GM19438 (cell line): ENCODE data around the gene LRRC28.

Source experiments
- ATAC-seq: cut with Tn5 transposase; IDR thresholded peaks from one replicate; pipeline ENCODE4 v1.9.1; 2021; ENCODE audit warnings: low read depth; ENCODE audit not compliant: unreplicated experiment

The LRRC28 gene

GRCh38 chr15:99248000-99248715 is 3.1 kb upstream of the LRRC28 start:
- no peak for ATAC-seq

GRCh38 chr15:99249270-99249841 is 1.9 kb upstream of the LRRC28 start, which contains the start of gene TTC23:
TSS of gene TTC23 (minus strand) at chr15:99249581. CDS start at chr15:99228712, 20,869 bp downstream.
- ATAC-seq = no peak

- no peak for ATAC-seq
Observed at GRCh38 chr15:99250001-99250400, 1.3 kb upstream of the LRRC28 start.

DNA sequence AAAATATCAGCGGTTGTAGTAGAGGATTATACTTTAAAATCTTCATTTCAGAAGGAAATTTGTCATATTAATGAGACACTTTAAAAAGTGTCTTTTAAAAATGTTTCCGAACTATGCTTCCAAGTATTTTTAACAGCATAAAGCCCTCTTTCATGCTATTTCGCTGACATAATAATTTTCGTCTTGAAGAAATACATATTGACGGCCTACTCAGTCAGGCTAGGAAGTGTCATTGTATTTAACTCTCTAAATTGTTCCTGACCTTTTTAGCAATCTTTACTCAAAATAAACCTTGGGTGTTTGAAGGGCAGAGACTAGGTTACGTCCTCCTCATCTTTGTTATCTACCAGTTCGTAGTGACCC is 806 bp upstream of the LRRC28 start:
- ATAC-seq = no peak

DNA sequence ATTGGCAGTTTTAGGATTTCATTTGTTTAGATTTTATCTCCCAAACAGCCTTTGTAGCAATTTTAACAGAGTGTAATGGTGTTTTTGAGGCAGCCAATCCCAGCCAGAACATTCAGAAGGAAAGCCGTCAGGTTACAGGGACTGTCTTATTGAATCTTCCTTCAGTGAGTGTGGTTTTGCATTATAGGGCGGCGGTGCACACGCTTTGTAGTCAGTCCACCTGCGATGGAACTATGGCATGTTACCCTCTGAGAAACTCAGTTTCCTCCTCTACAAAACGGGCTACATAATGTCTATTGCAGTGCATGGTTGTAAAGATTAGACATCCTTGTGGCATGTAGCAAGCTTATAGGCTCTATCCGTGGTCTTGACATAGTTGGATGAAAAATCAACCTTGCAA is 1.0 kb downstream of the LRRC28 start:
- no peak for ATAC-seq

DNA sequence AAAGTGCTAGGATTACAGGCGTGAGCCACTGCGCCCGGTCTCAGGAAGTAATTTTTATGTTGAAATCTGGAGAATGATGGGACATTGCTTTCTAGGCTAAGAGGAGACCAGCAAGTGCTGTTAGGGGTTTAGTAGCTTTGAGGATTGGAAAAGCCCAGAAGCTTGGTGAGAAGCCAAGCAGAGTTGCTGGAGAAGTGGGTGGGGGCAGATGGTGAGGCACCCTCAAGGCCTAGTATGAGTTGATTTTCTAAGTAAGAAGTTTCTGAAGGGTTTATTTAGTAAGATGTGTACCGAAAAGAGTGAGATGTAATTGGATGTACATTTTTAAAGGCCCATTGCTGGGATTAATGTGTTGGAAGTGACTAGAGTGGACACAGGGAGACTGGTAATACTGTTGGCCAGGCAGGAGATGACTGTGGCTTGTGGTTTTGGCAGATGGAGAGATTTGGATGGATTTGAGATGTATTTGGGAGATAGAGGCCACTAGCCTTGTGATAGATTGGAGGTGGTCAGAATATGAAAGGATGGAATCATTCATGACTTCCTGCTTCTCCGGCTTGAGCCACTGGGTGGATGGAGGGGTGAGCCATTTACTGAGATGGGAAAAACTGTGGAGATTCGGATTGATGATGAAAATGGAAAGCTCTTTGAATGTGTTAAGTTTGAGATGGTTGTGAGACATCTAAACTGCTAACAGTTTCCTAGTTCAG is 2.3 kb downstream of the LRRC28 start:
- ATAC-seq = no peak

- ATAC-seq = no peak
Observed at GRCh38 chr15:99257107-99257750, 5.9 kb downstream of the LRRC28 start.

DNA sequence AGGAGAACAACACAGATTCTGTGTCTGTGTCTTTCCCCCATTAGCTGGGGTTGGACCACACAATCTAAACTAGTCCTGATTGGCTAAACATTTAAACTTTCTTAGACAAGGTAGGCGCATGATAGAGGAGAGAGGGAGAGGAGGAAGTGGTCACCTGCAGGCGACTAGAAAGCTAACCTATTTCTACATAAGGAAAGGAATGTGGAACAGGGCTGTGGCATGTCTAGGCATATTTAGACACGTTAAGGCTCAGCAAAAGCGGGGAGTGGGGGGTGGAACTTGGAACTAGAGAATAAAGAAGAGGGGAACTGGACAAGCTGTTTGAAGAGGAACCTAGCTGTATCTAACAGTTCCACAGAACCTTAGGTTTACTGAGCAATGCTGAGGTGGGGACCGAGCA is 12.8 kb downstream of the LRRC28 start:
- ATAC-seq = no peak

- ATAC-seq = no peak
Observed at GRCh38 chr15:99265541-99266070, 14.3 kb downstream of the LRRC28 start.

DNA sequence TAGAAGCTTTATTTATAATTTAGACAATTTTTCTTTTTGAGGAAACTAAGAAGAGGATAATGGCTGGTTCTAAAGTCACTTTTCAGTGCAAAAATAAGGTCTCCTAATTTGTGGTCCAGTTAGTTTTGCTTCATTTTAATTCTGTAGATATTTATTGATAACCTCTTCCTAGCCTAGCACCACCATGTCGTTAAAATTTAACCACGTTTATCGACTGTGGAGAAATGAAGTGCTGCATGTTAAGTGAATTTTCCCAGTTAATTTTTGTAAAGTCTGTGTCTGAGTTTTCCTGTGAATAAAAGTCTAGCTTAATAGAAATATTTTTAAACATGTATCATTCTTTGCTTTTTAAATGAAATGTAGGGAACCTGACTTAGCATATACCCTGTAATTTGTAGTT is 16.7 kb downstream of the LRRC28 start:
- ATAC-seq = no peak

GRCh38 chr15:99268431-99268830 is 17.1 kb downstream of the LRRC28 start:
- ATAC-seq = no peak

- no peak for ATAC-seq
Observed at GRCh38 chr15:99273801-99274200, 22.5 kb downstream of the LRRC28 start.

- ATAC-seq = no peak
Observed at GRCh38 chr15:99275061-99275460, 23.8 kb downstream of the LRRC28 start.

DNA sequence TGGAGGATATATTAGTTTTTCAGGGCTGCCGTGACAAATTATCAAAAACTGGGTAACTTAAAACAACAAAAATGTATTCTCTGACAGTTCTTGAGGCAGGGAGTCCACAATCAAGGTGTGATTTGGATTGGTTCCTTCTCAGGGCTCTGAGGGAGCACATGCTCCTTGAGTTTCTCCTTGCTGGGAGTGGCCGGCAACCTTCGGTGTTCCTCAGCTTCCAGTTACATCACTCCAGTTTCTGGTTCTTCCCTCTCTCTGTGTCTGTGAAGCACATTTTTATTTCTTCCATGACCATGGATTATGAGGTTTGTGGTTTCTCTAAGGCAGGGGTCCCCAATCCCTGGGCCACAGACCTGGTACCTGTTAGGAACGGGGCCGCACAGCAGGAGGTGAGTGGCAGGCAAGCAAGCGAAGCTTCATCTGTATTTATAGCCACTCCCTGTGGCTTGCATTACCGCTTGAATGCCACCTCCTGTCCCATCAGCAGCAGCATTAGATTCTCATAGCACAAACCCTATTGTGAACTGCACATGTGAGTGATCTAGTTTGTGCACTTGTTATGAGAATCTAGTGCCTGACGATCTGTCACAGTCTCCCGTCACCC is 24.3 kb downstream of the LRRC28 start:
- ATAC-seq = no peak

- no peak for ATAC-seq
Observed at GRCh38 chr15:99279290-99279689, 28.0 kb downstream of the LRRC28 start.

DNA sequence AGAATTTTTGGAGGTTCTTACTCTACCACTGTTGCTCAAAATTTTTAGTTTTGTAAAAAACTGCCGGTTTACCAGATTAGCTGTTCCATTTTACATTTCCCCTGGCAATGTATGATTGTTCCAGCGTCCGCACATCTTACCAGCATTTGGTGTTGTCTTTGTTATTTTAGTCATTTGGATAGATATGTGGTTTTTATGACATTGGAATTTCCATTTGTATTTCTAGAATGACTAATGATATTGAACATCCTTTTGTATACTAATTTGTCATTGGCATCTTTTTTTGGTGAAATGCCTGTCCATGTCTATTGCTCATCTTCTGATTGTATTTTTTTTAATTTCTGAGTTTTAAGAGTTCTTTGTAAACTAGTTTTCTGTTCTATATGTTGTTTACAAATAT is 28.5 kb downstream of the LRRC28 start:
- no peak for ATAC-seq

GRCh38 chr15:99282121-99282520 is 30.8 kb downstream of the LRRC28 start:
- ATAC-seq = no peak

DNA sequence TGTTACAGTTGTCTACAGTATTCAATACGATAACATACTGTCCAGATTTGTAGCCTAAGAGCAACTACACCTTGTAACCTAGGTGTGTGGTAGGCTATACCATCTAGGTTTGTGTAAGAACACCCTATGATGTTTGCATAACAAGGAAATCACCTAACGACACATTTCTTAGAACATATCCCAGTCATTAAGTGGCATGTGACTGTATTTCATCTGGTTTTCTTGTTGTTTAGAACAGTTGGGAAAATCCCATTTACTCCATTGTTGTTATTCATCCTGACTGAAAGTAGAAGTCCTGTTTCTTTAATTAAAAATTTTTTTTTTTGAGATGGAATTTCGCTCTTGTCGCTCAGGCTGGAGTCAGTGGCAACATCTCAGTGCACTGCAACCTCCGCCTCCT is 31.3 kb downstream of the LRRC28 start:
- no peak for ATAC-seq

GRCh38 chr15:99283717-99284116 is 32.4 kb downstream of the LRRC28 start:
- no peak for ATAC-seq

- ATAC-seq = no peak
Observed at GRCh38 chr15:99291643-99292042, 40.4 kb downstream of the LRRC28 start.

DNA sequence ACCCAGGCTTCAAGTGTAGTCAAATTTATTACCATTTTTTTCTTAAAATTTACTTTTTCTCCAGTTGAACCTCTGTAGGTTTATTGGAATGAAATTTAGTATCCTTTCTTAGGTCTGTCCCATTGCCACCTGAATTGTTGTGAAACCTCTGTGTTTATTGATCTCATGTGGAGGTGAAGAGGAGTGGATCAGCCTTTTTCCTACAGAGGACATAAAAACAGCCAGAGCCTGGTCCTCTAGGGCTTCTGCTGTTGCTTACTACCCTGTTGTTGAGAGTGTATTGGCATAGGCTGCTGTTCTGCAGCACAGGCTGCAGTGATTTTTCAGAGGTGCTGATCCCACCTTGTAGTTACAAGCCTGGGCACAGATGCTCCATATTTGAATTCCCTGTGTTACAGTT is 44.6 kb downstream of the LRRC28 start:
- no peak for ATAC-seq
